ENCODE data around the gene KCNIP4.

KCNIP4 gene

GRCh38 chr4:21849077-21849476 is 99.5 kb downstream of the KCNIP4 start:
- no peaks in the 10 kb centered on the region for H3K79me2 ChIP-seq
- H3K27me3 ChIP-seq (ENCODE audit: control insufficient read depth, insufficient read depth, low read length): no peaks in the 10 kb centered on the region
- H3K9ac ChIP-seq: no peak overlapping the region
- H3K36me3 ChIP-seq (ENCODE audit: control insufficient read depth, insufficient read depth, low read length): no peaks in the 10 kb centered on the region
- H2AFZ ChIP-seq: no peak overlapping the region
- H3K4me3 ChIP-seq (ENCODE audit: low read depth, low read length): no peak overlapping the region
- no peak overlapping the region for H3K27ac ChIP-seq
- TF ChIP-seq, protein P1, sequence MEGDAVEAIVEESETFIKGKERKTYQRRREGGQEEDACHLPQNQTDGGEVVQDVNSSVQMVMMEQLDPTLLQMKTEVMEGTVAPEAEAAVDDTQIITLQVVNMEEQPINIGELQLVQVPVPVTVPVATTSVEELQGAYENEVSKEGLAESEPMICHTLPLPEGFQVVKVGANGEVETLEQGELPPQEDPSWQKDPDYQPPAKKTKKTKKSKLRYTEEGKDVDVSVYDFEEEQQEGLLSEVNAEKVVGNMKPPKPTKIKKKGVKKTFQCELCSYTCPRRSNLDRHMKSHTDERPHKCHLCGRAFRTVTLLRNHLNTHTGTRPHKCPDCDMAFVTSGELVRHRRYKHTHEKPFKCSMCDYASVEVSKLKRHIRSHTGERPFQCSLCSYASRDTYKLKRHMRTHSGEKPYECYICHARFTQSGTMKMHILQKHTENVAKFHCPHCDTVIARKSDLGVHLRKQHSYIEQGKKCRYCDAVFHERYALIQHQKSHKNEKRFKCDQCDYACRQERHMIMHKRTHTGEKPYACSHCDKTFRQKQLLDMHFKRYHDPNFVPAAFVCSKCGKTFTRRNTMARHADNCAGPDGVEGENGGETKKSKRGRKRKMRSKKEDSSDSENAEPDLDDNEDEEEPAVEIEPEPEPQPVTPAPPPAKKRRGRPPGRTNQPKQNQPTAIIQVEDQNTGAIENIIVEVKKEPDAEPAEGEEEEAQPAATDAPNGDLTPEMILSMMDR (IDR thresholded peaks at IDR 0.05): no peak
- no peaks in the 10 kb centered on the region for H3K9me3 ChIP-seq (ENCODE audit: control insufficient read depth, low read length)
- no peaks in the 10 kb centered on the region for H3K4me1 ChIP-seq
- H3K4me2 ChIP-seq (ENCODE audit: low read length): no peak overlapping the region

DNA sequence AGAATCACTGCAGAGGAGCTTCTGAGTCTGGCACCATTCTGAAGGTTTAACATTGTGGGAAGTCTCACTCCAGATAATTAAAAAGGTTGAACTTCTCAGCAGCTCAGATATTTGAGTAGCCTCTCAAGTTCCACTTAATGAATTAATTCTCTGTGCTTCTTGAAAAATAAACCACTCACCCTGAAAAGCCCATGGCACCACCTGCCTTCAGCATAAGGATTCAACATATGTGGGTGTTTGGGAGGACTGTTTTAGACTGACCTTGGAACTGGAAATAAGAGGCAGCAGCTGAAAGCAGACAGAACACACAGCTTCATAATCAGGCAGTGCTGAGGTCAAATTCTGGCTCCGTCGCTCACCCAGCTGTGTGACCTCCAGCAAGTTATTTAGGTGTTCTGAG is 100.6 kb downstream of the KCNIP4 start:
- H2AFZ ChIP-seq: no peak overlapping the region
- no peaks in the 10 kb centered on the region for H3K79me2 ChIP-seq
- no peak overlapping the region for H3K4me2 ChIP-seq (ENCODE audit: low read length)
- H3K4me3 ChIP-seq (ENCODE audit: low read depth, low read length): no peak overlapping the region
- TF ChIP-seq, protein P1 (IDR thresholded peaks at IDR 0.05): no peak
- no peaks in the 10 kb centered on the region for H3K9me3 ChIP-seq (ENCODE audit: control insufficient read depth, low read length)
- H3K9ac ChIP-seq: no peak overlapping the region
- H3K4me1 ChIP-seq: no peaks in the 10 kb centered on the region
- H3K36me3 ChIP-seq (ENCODE audit: control insufficient read depth, insufficient read depth, low read length): no peaks in the 10 kb centered on the region
- no peak overlapping the region for H3K27ac ChIP-seq
- no peaks in the 10 kb centered on the region for H3K27me3 ChIP-seq (ENCODE audit: control insufficient read depth, insufficient read depth, low read length)

GRCh38 chr4:21845663-21846062 is 102.9 kb downstream of the KCNIP4 start:
- no peaks in the 10 kb centered on the region for H3K79me2 ChIP-seq
- H3K27ac ChIP-seq: no peak overlapping the region
- H2AFZ ChIP-seq: no peak overlapping the region
- H3K4me2 ChIP-seq (ENCODE audit: low read length): no peak overlapping the region
- H3K9ac ChIP-seq: no peak overlapping the region
- H3K4me1 ChIP-seq: no peaks in the 10 kb centered on the region
- H3K4me3 ChIP-seq (ENCODE audit: low read depth, low read length): no peak overlapping the region
- no peaks in the 10 kb centered on the region for H3K36me3 ChIP-seq (ENCODE audit: control insufficient read depth, insufficient read depth, low read length)
- H3K9me3 ChIP-seq (ENCODE audit: control insufficient read depth, low read length): no peaks in the 10 kb centered on the region
- no peaks in the 10 kb centered on the region for H3K27me3 ChIP-seq (ENCODE audit: control insufficient read depth, insufficient read depth, low read length)
- TF ChIP-seq, protein P1 (IDR thresholded peaks at IDR 0.05): no peak

DNA sequence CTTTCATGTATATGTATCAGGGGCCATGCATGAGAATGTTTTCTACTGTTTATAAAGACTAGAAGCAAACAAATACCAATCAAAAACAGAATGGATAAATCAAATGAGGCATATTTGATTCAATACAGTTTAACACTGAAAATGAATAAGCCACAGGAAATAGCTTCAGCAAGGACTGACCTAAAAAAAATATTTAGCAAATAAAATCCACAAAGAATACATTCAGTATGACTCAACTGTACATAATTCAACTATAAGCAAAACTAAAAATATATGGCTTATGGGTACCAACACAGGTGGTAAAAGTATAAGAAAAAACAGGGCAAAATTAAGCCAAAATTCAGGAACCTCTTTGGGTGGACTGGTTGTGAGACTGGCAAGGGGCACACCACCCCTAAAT is 112.9 kb downstream of the KCNIP4 start:
- Histone ChIP-seq H3K79me2 (no peaks in the 10 kb centered on the region), H3K27me3 (ENCODE audit: control insufficient read depth, insufficient read depth, low read length) (no peaks in the 10 kb centered on the region), H3K9ac (no peak overlapping the region), H3K36me3 (ENCODE audit: control insufficient read depth, insufficient read depth, low read length) (no peaks in the 10 kb centered on the region), H3K27ac (no peak overlapping the region), H3K9me3 (ENCODE audit: control insufficient read depth, low read length) (no peaks in the 10 kb centered on the region), H3K4me2 (ENCODE audit: low read length) (no peak overlapping the region), H3K4me3 (ENCODE audit: low read depth, low read length) (no peak overlapping the region), H2AFZ (no peak overlapping the region), H3K4me1 (no peaks in the 10 kb centered on the region)
- TF ChIP-seq, protein P1 (IDR thresholded peaks at IDR 0.05): no peak

- H2AFZ ChIP-seq: no peak overlapping the region
- no peaks in the 10 kb centered on the region for H3K9me3 ChIP-seq (ENCODE audit: control insufficient read depth, low read length)
- H3K27ac ChIP-seq: no peak overlapping the region
- H3K36me3 ChIP-seq (ENCODE audit: control insufficient read depth, insufficient read depth, low read length): no peaks in the 10 kb centered on the region
- no peaks in the 10 kb centered on the region for H3K4me1 ChIP-seq
- H3K79me2 ChIP-seq: no peaks in the 10 kb centered on the region
- no peak overlapping the region for H3K4me2 ChIP-seq (ENCODE audit: low read length)
- H3K4me3 ChIP-seq (ENCODE audit: low read depth, low read length): no peak overlapping the region
- TF ChIP-seq, protein P1 (IDR thresholded peaks at IDR 0.05): no peak
- H3K27me3 ChIP-seq (ENCODE audit: control insufficient read depth, insufficient read depth, low read length): no peaks in the 10 kb centered on the region
- no peak overlapping the region for H3K9ac ChIP-seq
Measured at GRCh38 chr4:21830272-21830671, 118.3 kb downstream of the KCNIP4 start.

Data from parathyroid adenoma (tissue), 2 donors.